H9 (cell line): ENCODE results near the gene SLX4. TPM values are rescaled to one million over a fixed set of nuclear protein-coding genes. Genes with fewer than 3 reads are reported as not detected.

Source experiments
- DNase-seq: peaks from one replicate; pipeline ENCODE4 v3.0.0-alpha.2; 2017
- H2AFZ ChIP-seq: one replicate; pipeline ENCODE4 v1.6.1; 2013; ENCODE audit warnings: mild to moderate bottlenecking, low read length, control low read depth, moderate library complexity
- H2AK5ac ChIP-seq: 2 replicates; pipeline ENCODE4 v1.6.1; 2013; ENCODE audit warnings: low read length, control low read depth, mixed read lengths; ENCODE audit not compliant: insufficient read length
- H2BK120ac ChIP-seq: one replicate; pipeline ENCODE4 v1.6.1; 2013; ENCODE audit warnings: low read depth, mild to moderate bottlenecking, low read length, control low read depth, inconsistent platforms; ENCODE audit not compliant: poor library complexity, severe bottlenecking
- H2BK12ac ChIP-seq: 2 replicates; pipeline ENCODE4 v1.6.1; 2013; ENCODE audit warnings: low read length, control low read depth, mixed read lengths, low read depth; ENCODE audit not compliant: insufficient read length
- H2BK15ac ChIP-seq: 2 replicates; pipeline ENCODE4 v1.6.1; 2013; ENCODE audit warnings: low read depth, low read length, control low read depth
- H2BK20ac ChIP-seq: one replicate; pipeline ENCODE4 v1.6.1; 2013; ENCODE audit warnings: low read depth, mild to moderate bottlenecking, low read length, control low read depth, inconsistent platforms; ENCODE audit not compliant: poor library complexity, severe bottlenecking
- H2BK5ac ChIP-seq: 2 replicates; pipeline ENCODE4 v1.6.1; 2013; ENCODE audit warnings: low read length, control low read depth, mixed read lengths; ENCODE audit not compliant: insufficient read length
- H3K14ac ChIP-seq: 2 replicates; pipeline ENCODE4 v1.6.1; 2013; ENCODE audit warnings: low read length, control low read depth; ENCODE audit not compliant: insufficient read depth
- H3K18ac ChIP-seq: 2 replicates; pipeline ENCODE4 v1.6.1; 2013; ENCODE audit warnings: low read depth, mild to moderate bottlenecking, mixed read lengths, low read length, control low read depth; ENCODE audit not compliant: insufficient read length
- H3K23ac ChIP-seq: 2 replicates; pipeline ENCODE4 v1.6.1; 2013; ENCODE audit warnings: low read length, control low read depth, mixed read lengths, low read depth; ENCODE audit not compliant: insufficient read length
- H3K23me2 ChIP-seq: 2 replicates; pipeline ENCODE4 v1.6.1; 2013; ENCODE audit warnings: low read depth, mild to moderate bottlenecking, mixed read lengths, low read length, control low read depth; ENCODE audit not compliant: insufficient read length, poor library complexity, severe bottlenecking
- H3K27ac ChIP-seq: 2 replicates; pipeline ENCODE4 v1.5.1; 2013; ENCODE audit warnings: low read length, control low read depth, mixed read lengths, low read depth; ENCODE audit not compliant: insufficient read length
- H3K27me3 ChIP-seq: 2 replicates; pipeline ENCODE4 v1.6.1; 2013; ENCODE audit warnings: low read length, control low read depth, inconsistent platforms; ENCODE audit not compliant: insufficient read depth
- H3K4ac ChIP-seq: 2 replicates; pipeline ENCODE4 v1.6.1; 2013; ENCODE audit warnings: low read depth, mild to moderate bottlenecking, control low read depth, inconsistent platforms, low read length, moderate library complexity
- H3K4me1 ChIP-seq: 2 replicates; pipeline ENCODE4 v1.6.1; 2013; ENCODE audit warnings: low read length, control low read depth, inconsistent platforms; ENCODE audit not compliant: insufficient read depth
- H3K4me2 ChIP-seq: 2 replicates; pipeline ENCODE4 v1.6.1; 2013; ENCODE audit warnings: low read length, control low read depth, mixed read lengths; ENCODE audit not compliant: insufficient read length, insufficient read depth
- H3K56ac ChIP-seq: 2 replicates; pipeline ENCODE4 v1.6.1; 2013; ENCODE audit warnings: low read depth, mild to moderate bottlenecking, mixed read lengths, low read length, control low read depth; ENCODE audit not compliant: insufficient read length
- H3K79me1 ChIP-seq: 2 replicates; pipeline ENCODE4 v1.6.1; 2013; ENCODE audit warnings: low read depth, mild to moderate bottlenecking, moderate library complexity, low read length, control low read depth, inconsistent platforms; ENCODE audit not compliant: insufficient read depth, poor library complexity, severe bottlenecking
- H3K79me2 ChIP-seq: 2 replicates; pipeline ENCODE4 v1.6.1; 2013; ENCODE audit warnings: low read length, control low read depth, inconsistent platforms; ENCODE audit not compliant: insufficient read depth
- H3K9ac ChIP-seq: 2 replicates; pipeline ENCODE4 v1.6.1; 2013; ENCODE audit warnings: low read length, control low read depth, mixed read lengths; ENCODE audit not compliant: insufficient read length; ENCODE audit errors: extremely low read depth
- H3K9me3 ChIP-seq: one replicate; pipeline ENCODE4 v1.6.1; 2013; ENCODE audit warnings: low read depth, low read length, inconsistent platforms; ENCODE audit not compliant: control insufficient read depth
- H3T11ph ChIP-seq: one replicate; pipeline ENCODE4 v1.6.1; 2013; ENCODE audit warnings: mild to moderate bottlenecking, low read length, control low read depth, inconsistent platforms
- H4K20me1 ChIP-seq: one replicate; pipeline ENCODE4 v1.6.1; 2013; ENCODE audit not compliant: control insufficient read depth, insufficient read length, insufficient read depth
- H4K5ac ChIP-seq: 2 replicates; pipeline ENCODE4 v1.6.1; 2013; ENCODE audit warnings: low read depth, mild to moderate bottlenecking, mixed read lengths, low read length, control low read depth; ENCODE audit not compliant: insufficient read length
- H4K8ac ChIP-seq: replicated peaks from 2 replicates; pipeline ENCODE4 v1.6.1; 2013; ENCODE audit warnings: low read length, control low read depth, mixed read lengths, low read depth; ENCODE audit not compliant: insufficient read length
- H4K91ac ChIP-seq: 2 replicates; pipeline ENCODE4 v1.6.1; 2013; ENCODE audit warnings: low read depth, mild to moderate bottlenecking, moderate library complexity, mixed read lengths, low read length, control low read depth; ENCODE audit not compliant: insufficient read length
- H3K27ac Mint-ChIP-seq, 3 experiments: 2 replicates in 2 of 3; 3 replicates in 1 of 3; pipeline ENCODE4 v1.8.0; 2020 to 2021; ENCODE audit warnings: mixed read lengths in 3 of 3, mild to moderate bottlenecking in 1 of 3, moderate library complexity in 1 of 3
- H3K27me3 Mint-ChIP-seq: 2 replicates; pipeline ENCODE4 v1.8.0; 2021; ENCODE audit warnings: low read depth, mild to moderate bottlenecking, moderate library complexity, mixed read lengths
- H3K36me3 Mint-ChIP-seq, 3 experiments: 2 replicates in 2 of 3; 3 replicates in 1 of 3; pipeline ENCODE4 v1.8.0; 2020 to 2021; ENCODE audit warnings: low read depth in 3 of 3, mixed read lengths in 3 of 3; ENCODE audit not compliant: insufficient read depth in 1 of 3
- H3K4me1 Mint-ChIP-seq, 2 experiments: 2 replicates each; pipeline ENCODE4 v1.8.0; 2020; ENCODE audit warnings: mixed read lengths in 2 of 2
- H3K4me3 Mint-ChIP-seq, 2 experiments: 2 replicates in 1 of 2; 3 replicates in 1 of 2; pipeline ENCODE4 v1.8.0; 2020 to 2021; ENCODE audit warnings: mild to moderate bottlenecking in 2 of 2, mixed read lengths in 2 of 2, moderate library complexity in 1 of 2
- H3K9me3 Mint-ChIP-seq, 2 experiments: 2 replicates in 1 of 2; 3 replicates in 1 of 2; pipeline ENCODE4 v1.8.0; 2020; ENCODE audit warnings: mild to moderate bottlenecking in 2 of 2, mixed read lengths in 2 of 2, moderate library complexity in 1 of 2
- CTCF ChIP-seq: fragments of 200-600 bp; sonication (generic); conservative IDR thresholded peaks from 3 replicates; pipeline ENCODE4 v1.8.0; 2021; ENCODE audit warnings: antibody characterized with exemption, mild to moderate bottlenecking
- WGBS: extraction: QIAGEN DNeasy Blood & Tissue Kit; methylation state at CpG from one replicate; pipeline ENCODE4 v1.1.7; 2013; ENCODE audit warnings: missing lambda C conversion rate, low lambda C conversion rate, mixed read lengths; ENCODE audit not compliant: insufficient read length; ENCODE audit errors: extremely low coverage; 5-methylcytosine and 5-hydroxymethylcytosine counted together
- total RNA-seq: library from RNA; stranded (reverse); gene quantifications from 2 replicates; pipeline ENCODE4 v1.2.1, GENCODE V29; 2021

SLX4 gene
- total RNA-seq, 1 experiment from 2014 or later = 9.9 TPM

- Histone ChIP-seq H4K20me1 (no peaks in the 10 kb centered on the region), H3K4me2 (no peak overlapping the region), H3K27me3 (no peaks in the 10 kb centered on the region), H2BK12ac (no peak overlapping the region), H3K79me1 (no peaks in the 10 kb centered on the region), H3K56ac (no peak overlapping the region), H3K4me1 (no peaks in the 10 kb centered on the region), H4K8ac (no peak overlapping the region), H3K23me2 (no peaks in the 10 kb centered on the region), H3K14ac (no peak overlapping the region; the same call in 1 of the 2 replicates), H2BK5ac (no peak overlapping the region), H2BK15ac (no peak overlapping the region), H3T11ph (no peak overlapping the region), H4K5ac (no peak overlapping the region), H3K4ac (no peak overlapping the region), H2BK20ac (no peak overlapping the region), H3K79me2 (no peaks in the 10 kb centered on the region), H3K9ac (no peak overlapping the region), H3K18ac (no peak overlapping the region), H3K23ac (no peak overlapping the region), H2BK120ac (no peak overlapping the region), H2AK5ac (no peak overlapping the region), H4K91ac (no peak overlapping the region), H2AFZ (no peak overlapping the region), H3K27ac (no peak overlapping the region), H3K9me3 (no peaks in the 10 kb centered on the region)
- H3K9me3 Mint-ChIP-seq = no peaks in the 10 kb centered on the region
- H3K27ac Mint-ChIP-seq = no peak overlapping the region; a peak in 1 of 7 replicates
- H3K4me1 Mint-ChIP-seq = peaks cover 7 to 12% of the 10 kb centered on the region in 2 experiments
- H3K4me3 Mint-ChIP-seq = no peak overlapping the region
- no CpG with 5 or more reads among the region's 22 CpGs for WGBS
- H3K27me3 Mint-ChIP-seq = no peaks in the 10 kb centered on the region
- no peak for DNase-seq
- no peak for TF ChIP-seq CTCF
- peaks cover 9 to 62% (median 59%) of the 10 kb centered on the region in 3 experiments; a peak in 6 of 7 replicates for H3K36me3 Mint-ChIP-seq
Observed at GRCh38 chr16:3589001-3589400, 22.4 kb downstream of the SLX4 start.
